ENCODE measurements around the gene CHAF1B.
A peak's percentile ranks its signal among the peaks of the same experiment; 100 is the strongest.

CHAF1B gene

DNA sequence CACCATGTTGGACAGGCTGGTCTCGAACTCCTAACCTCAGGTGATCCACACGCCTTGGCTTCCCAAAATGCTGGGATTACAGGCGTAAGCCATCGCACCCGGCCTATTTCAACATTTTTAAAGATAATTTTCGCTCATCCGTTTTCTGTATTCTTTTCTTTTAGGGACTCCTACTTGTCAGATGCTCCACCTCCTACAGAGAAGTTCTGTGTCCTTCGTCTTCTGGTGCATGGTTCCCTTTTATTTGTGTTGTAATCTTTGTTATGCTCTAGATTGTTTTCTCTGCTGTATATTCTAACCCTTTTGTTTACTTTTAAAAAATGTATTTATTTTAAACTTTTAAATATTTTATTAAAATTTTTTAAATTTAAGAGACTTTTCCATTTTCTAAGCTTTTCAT lies 66.3 kb downstream of the CHAF1B start:
- H3K27me3 ChIP-seq (ENCODE audit: insufficient read depth, poor library complexity, severe bottlenecking) = no peaks in the 10 kb centered on the region
- no peak for DNase-seq (ENCODE audit: low read depth in 1 of 2, low spot score in 1 of 2)
- TF ChIP-seq CTCF (IDR thresholded peaks at IDR 0.05; ENCODE audit: insufficient read depth, low read length) (no peak), REST (IDR thresholded peaks at IDR 0.05; ENCODE audit: insufficient replicate concordance, low read depth) (no peak), POLR2AphosphoS5 (IDR thresholded peaks at IDR 0.05; ENCODE audit: low read depth) (no peak), GABPA (IDR thresholded peaks at IDR 0.05; ENCODE audit: low read depth) (no peak), SPI1 (IDR thresholded peaks at IDR 0.05; ENCODE audit: borderline replicate concordance, low read depth) (no peak)
- H3K4me3 ChIP-seq (replicated peaks; ENCODE audit: insufficient read depth, low read length) = no peak overlapping the region
- H3K27ac ChIP-seq (replicated peaks) = no peak overlapping the region

DNA sequence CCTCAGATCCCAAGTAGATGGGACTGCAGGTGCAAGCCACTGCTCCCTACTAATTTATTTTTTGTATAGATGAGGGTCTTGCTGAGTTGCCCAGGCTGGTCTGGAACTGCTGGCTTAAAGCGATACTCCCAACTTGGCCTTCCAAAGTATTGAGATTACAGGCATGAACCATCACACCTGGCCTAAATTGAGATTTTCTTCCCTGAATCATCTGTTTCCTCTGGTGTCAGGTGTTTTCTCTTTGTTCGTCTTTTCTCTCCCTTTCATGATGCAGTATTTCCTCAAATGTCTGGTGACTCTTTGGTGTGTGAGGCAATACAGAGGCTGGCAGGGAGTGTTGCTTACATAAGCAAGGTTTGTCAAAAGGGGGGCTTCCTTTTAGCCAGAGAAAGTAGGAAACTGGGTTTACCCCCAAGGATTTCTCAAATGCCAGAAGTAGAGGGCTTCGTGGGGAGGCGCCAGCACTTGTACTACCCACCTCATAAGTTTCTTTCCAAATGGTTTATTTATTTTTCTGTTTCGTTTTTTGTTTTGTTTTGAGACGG lies 67.2 kb downstream of the CHAF1B start:
- TF ChIP-seq POLR2AphosphoS5 (IDR thresholded peaks at IDR 0.05; ENCODE audit: low read depth) (no peak), REST (IDR thresholded peaks at IDR 0.05; ENCODE audit: insufficient replicate concordance, low read depth) (no peak), GABPA (IDR thresholded peaks at IDR 0.05; ENCODE audit: low read depth) (no peak), CTCF (IDR thresholded peaks at IDR 0.05; ENCODE audit: insufficient read depth, low read length) (no peak), SPI1 (IDR thresholded peaks at IDR 0.05; ENCODE audit: borderline replicate concordance, low read depth) (no peak)
- Histone ChIP-seq H3K27me3 (ENCODE audit: insufficient read depth, poor library complexity, severe bottlenecking) (no peaks in the 10 kb centered on the region), H3K4me3 (replicated peaks; ENCODE audit: insufficient read depth, low read length) (no peak overlapping the region), H3K27ac (replicated peaks) (no peak overlapping the region)
- peak in 1 of 2 experiments; percentile 39 for DNase-seq (ENCODE audit: low read depth in 1 of 2, low spot score in 1 of 2)

- no peak for DNase-seq (ENCODE audit: low read depth in 1 of 2, low spot score in 1 of 2)
- H3K27ac ChIP-seq (replicated peaks) = no peak overlapping the region
Measured at GRCh38 chr21:36454093-36454531, 68.9 kb downstream of the CHAF1B start.

More at GRCh38 chr21:36454093-36454531, 68.9 kb downstream of the CHAF1B start:
- Histone ChIP-seq H3K4me3 (replicated peaks; ENCODE audit: insufficient read depth, low read length) (no peak overlapping the region), H3K27me3 (ENCODE audit: insufficient read depth, poor library complexity, severe bottlenecking) (no peaks in the 10 kb centered on the region)
- no peak for TF ChIP-seq REST (IDR thresholded peaks at IDR 0.05; ENCODE audit: insufficient replicate concordance, low read depth)
- no peak for TF ChIP-seq SPI1 (IDR thresholded peaks at IDR 0.05; ENCODE audit: borderline replicate concordance, low read depth)
- no peak for TF ChIP-seq CTCF (IDR thresholded peaks at IDR 0.05; ENCODE audit: insufficient read depth, low read length)
- no peak for TF ChIP-seq GABPA (IDR thresholded peaks at IDR 0.05; ENCODE audit: low read depth)
- no peak for TF ChIP-seq POLR2AphosphoS5 (IDR thresholded peaks at IDR 0.05; ENCODE audit: low read depth)

Measured in HL-60 (cell line).